Esophagus squamous epithelium (tissue), 4 donors: ENCODE measurements around the gene NQO2.

Source experiments
- POLR2A ChIP-seq, 4 donors: fragments of 450-650 bp; IDR thresholded peaks; one replicate each; pipeline ENCODE4 v1.6.1; 2017; ENCODE audit warnings: antibody characterized with exemption in 4 of 4, mild to moderate bottlenecking in 4 of 4, moderate library complexity in 3 of 4
- TF ChIP-seq, protein P1 (sequence below), 6 experiments: fragments of 450-650 bp in 4 of 6; fragments of 200-600 bp in 2 of 6; sonication (generic) in 2 of 6; IDR thresholded peaks; one replicate each; pipeline ENCODE4 v1.5.1; 2016 to 2019; ENCODE audit warnings: antibody characterized with exemption in 6 of 6, mild to moderate bottlenecking in 4 of 6, moderate library complexity in 4 of 6

DNA sequence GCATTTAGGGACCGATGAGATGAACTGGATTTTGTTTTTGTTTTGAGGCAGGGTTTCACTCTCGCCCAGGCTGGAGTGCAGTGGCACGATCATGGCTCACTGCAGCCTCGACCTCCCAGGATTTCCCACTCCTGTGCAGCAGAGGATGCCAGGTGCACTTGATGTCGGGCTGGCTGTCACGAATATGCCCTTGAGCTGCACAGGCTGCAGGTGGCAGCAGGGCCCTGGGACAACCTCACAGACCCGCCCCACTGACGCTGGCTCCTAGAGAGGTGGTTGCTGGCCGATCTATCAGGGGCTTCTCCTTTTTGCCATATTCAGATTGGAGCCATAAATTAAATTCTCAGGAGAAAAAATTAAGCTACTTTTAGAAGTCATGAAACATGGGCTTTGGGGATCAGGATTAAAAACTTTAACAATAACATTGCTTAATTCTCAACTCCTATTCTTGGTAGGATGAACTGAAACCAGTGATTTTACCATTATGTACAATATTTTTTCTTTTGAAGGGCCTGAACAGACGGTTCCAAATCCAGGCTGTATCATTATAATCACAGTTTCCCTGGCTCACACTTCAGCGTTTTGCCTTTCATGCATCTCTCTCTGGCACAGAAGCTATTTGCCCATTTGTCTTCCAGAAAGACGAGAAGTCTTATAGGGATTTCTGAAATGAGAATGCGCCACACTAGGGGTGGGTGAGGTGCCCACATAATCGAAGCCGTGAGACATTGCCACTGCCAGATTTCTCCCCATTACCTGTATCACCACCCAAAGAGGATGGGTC is 32.4 kb downstream of the NQO2 start:
- TF ChIP-seq, protein P1, sequence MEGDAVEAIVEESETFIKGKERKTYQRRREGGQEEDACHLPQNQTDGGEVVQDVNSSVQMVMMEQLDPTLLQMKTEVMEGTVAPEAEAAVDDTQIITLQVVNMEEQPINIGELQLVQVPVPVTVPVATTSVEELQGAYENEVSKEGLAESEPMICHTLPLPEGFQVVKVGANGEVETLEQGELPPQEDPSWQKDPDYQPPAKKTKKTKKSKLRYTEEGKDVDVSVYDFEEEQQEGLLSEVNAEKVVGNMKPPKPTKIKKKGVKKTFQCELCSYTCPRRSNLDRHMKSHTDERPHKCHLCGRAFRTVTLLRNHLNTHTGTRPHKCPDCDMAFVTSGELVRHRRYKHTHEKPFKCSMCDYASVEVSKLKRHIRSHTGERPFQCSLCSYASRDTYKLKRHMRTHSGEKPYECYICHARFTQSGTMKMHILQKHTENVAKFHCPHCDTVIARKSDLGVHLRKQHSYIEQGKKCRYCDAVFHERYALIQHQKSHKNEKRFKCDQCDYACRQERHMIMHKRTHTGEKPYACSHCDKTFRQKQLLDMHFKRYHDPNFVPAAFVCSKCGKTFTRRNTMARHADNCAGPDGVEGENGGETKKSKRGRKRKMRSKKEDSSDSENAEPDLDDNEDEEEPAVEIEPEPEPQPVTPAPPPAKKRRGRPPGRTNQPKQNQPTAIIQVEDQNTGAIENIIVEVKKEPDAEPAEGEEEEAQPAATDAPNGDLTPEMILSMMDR (IDR thresholded peaks at IDR 0.05) = no peak
- no peak for TF ChIP-seq POLR2A (IDR thresholded peaks at IDR 0.05)
